Endodermal cell (in vitro differentiated cells): Measurements from ENCODE around the gene FASLG. TPM values are rescaled to one million over a fixed set of nuclear protein-coding genes. Genes with fewer than 3 reads are reported as not detected.
"Not testable (repeated sequence)": the region's sequence is repeated elsewhere in the genome, so short reads cannot be mapped to it uniquely, and the experiment has no call there.

ENCODE experiments used
- DNase-seq: peaks from one replicate; pipeline ENCODE4 v3.0.0-alpha.2; 2017
- H3K27ac ChIP-seq: 2 replicates; pipeline ENCODE4 v1.5.1; 2013; ENCODE audit warnings: mild to moderate bottlenecking, low read depth, low read length, moderate library complexity
- H3K27me3 ChIP-seq: 2 replicates; pipeline ENCODE4 v1.6.1; 2013; ENCODE audit warnings: mild to moderate bottlenecking, low read length, moderate library complexity; ENCODE audit not compliant: insufficient read depth, control insufficient read depth, poor library complexity, severe bottlenecking
- H3K36me3 ChIP-seq: 2 replicates; pipeline ENCODE4 v1.7.0; 2013; ENCODE audit warnings: mild to moderate bottlenecking, low read length, moderate library complexity; ENCODE audit not compliant: control insufficient read depth, insufficient read depth
- H3K4me1 ChIP-seq: one replicate; pipeline ENCODE4 v1.7.0; 2013; ENCODE audit warnings: low read length; ENCODE audit not compliant: control insufficient read depth, insufficient read depth
- H3K4me3 ChIP-seq: 2 replicates; pipeline ENCODE4 v1.5.1; 2013; ENCODE audit warnings: mild to moderate bottlenecking, low read length, moderate library complexity
- H3K9ac ChIP-seq: 2 replicates; pipeline ENCODE4 v1.6.1; 2013; ENCODE audit warnings: mild to moderate bottlenecking, low read length, moderate library complexity; ENCODE audit not compliant: poor library complexity, severe bottlenecking; ENCODE audit errors: extremely low read depth
- H3K9me3 ChIP-seq: 2 replicates; pipeline ENCODE4 v1.6.1; 2013; ENCODE audit warnings: mild to moderate bottlenecking, low read length, moderate library complexity; ENCODE audit not compliant: control insufficient read depth
- H3K27ac Mint-ChIP-seq: 2 replicates; pipeline ENCODE4 v1.8.0; 2020; ENCODE audit warnings: mixed read lengths
- H3K27me3 Mint-ChIP-seq: 2 replicates; pipeline ENCODE4 v1.8.0; 2021; ENCODE audit warnings: mild to moderate bottlenecking, mixed read lengths; ENCODE audit not compliant: insufficient read depth
- H3K36me3 Mint-ChIP-seq: 2 replicates; pipeline ENCODE4 v1.8.0; 2020; ENCODE audit warnings: low read depth, mixed read lengths
- H3K4me1 Mint-ChIP-seq: 2 replicates; pipeline ENCODE4 v1.8.0; 2020; ENCODE audit warnings: mixed read lengths
- H3K4me3 Mint-ChIP-seq: 2 replicates; pipeline ENCODE4 v1.8.0; 2020; ENCODE audit warnings: mild to moderate bottlenecking, moderate library complexity, mixed read lengths
- H3K9me3 Mint-ChIP-seq: 2 replicates; pipeline ENCODE4 v1.8.0; 2020; ENCODE audit warnings: mild to moderate bottlenecking, mixed read lengths
- whole genome bisulfite sequencing, 2 experiments: methylation state at CpG; one replicate each; pipeline versions ENCODE4 v1.1.5 to v1.1.7; 2013; ENCODE audit warnings: missing lambda C conversion rate in 2 of 2, mixed read lengths in 1 of 2; ENCODE audit not compliant: insufficient coverage in 1 of 2, insufficient read length in 1 of 2; 5-methylcytosine and 5-hydroxymethylcytosine counted together
- total RNA-seq, 2 donors: library from RNA; stranded (reverse); fragmentation: NEBNext Ultra II Directional in 1 of 2; extraction: Animal tissue kit (Norgen Biotek cat#: 25700) in 1 of 2; gene quantifications; 2 replicates in 1 of 2; 3 replicates in 1 of 2; pipeline ENCODE4 v1.2.1, GENCODE V29; 2021
- TF ChIP-seq, protein P1 (sequence below): fragments of 200-600 bp; sonication (generic); conservative IDR thresholded peaks from 2 replicates; pipeline ENCODE4 v1.5.0; 2021; ENCODE audit warnings: antibody characterized with exemption, mild to moderate bottlenecking

FASLG gene
- total RNA-seq, 2 donors from 2014 or later = not detected

DNA sequence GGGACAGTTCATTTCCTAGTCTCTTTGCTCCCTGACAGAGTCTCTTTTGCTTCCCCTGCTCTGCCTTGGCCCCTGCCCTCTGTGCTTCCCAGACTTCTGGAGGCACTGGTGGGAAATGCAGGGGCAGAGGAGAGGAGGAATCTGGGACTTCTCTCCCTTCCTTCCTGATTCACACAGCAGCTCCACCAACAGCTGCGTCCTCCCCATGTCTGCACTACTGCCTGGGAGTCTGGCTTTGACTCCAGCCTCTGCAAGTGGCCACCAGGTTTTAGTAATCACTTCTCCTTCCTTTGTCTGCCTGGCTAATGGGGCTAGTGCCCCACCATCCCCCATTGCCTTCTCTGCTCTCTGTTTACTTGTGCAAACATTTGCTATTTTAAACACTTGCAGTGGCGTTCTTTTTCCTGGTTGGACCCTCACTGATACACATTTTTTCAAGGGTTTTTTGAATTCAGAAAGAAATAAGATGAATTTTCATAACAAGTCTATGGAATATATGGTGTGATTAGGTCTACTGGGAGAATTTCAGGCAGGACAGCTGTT is 21.9 kb downstream of the FASLG start:
- Mint-ChIP-seq H3K4me3 (no peak overlapping the region), H3K4me1 (peaks cover 33% of the 10 kb centered on the region), H3K27me3 (no peaks in the 10 kb centered on the region), H3K27ac (peak overlapping the region; percentile 83), H3K9me3 (no peaks in the 10 kb centered on the region), H3K36me3 (no peaks in the 10 kb centered on the region)
- peak; percentile 59 for DNase-seq
- 82% methylated on average over 2 of the region's 2 CpGs; no CpG with 5 or more reads in 1 of the 2 experiments for WGBS, 2 experiments
- Histone ChIP-seq H3K27me3 (no peaks in the 10 kb centered on the region), H3K4me3 (no peak overlapping the region), H3K9me3 (no peaks in the 10 kb centered on the region), H3K36me3 (no peaks in the 10 kb centered on the region), H3K9ac (no peak overlapping the region), H3K4me1 (peaks cover 15% of the 10 kb centered on the region), H3K27ac (no peak overlapping the region)
- TF ChIP-seq, protein P1, sequence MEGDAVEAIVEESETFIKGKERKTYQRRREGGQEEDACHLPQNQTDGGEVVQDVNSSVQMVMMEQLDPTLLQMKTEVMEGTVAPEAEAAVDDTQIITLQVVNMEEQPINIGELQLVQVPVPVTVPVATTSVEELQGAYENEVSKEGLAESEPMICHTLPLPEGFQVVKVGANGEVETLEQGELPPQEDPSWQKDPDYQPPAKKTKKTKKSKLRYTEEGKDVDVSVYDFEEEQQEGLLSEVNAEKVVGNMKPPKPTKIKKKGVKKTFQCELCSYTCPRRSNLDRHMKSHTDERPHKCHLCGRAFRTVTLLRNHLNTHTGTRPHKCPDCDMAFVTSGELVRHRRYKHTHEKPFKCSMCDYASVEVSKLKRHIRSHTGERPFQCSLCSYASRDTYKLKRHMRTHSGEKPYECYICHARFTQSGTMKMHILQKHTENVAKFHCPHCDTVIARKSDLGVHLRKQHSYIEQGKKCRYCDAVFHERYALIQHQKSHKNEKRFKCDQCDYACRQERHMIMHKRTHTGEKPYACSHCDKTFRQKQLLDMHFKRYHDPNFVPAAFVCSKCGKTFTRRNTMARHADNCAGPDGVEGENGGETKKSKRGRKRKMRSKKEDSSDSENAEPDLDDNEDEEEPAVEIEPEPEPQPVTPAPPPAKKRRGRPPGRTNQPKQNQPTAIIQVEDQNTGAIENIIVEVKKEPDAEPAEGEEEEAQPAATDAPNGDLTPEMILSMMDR = peak; percentile 12

DNA sequence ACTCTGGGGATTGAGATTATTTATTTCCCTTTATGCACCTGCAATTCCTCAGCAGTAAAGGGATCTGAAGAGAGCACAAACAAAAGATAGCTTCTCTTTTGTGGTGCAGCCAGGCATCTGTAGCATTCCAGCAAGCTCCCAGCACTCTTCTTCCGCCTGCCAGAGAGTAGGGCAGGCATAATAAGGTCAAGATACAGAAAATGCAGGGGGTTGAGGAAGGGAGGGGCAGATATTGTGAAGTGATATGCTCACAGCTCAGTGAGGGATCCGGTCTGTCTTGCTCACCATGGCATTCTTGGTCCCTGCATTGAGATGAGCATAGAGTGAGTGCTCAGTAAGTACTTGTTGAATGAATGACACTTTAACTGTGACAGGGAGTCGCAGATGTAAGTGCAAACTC is 23.9 kb downstream of the FASLG start:
- TF ChIP-seq, protein P1 = no peak
- 69 to 86% methylated on average over 2 to 3 of the region's 3 CpGs for WGBS, 2 experiments
- H3K4me3 ChIP-seq = no peak overlapping the region
- H3K36me3 ChIP-seq = no peaks in the 10 kb centered on the region
- no peak overlapping the region for H3K27ac ChIP-seq
- Mint-ChIP-seq H3K4me3 (no peak overlapping the region), H3K36me3 (no peaks in the 10 kb centered on the region), H3K4me1 (peaks cover 28% of the 10 kb centered on the region), H3K9me3 (no peaks in the 10 kb centered on the region), H3K27ac (no peak overlapping the region), H3K27me3 (no peaks in the 10 kb centered on the region)
- peaks cover 15% of the 10 kb centered on the region for H3K4me1 ChIP-seq
- H3K9ac ChIP-seq = no peak overlapping the region
- no peaks in the 10 kb centered on the region for H3K9me3 ChIP-seq
- no peak for DNase-seq
- no peaks in the 10 kb centered on the region for H3K27me3 ChIP-seq

DNA sequence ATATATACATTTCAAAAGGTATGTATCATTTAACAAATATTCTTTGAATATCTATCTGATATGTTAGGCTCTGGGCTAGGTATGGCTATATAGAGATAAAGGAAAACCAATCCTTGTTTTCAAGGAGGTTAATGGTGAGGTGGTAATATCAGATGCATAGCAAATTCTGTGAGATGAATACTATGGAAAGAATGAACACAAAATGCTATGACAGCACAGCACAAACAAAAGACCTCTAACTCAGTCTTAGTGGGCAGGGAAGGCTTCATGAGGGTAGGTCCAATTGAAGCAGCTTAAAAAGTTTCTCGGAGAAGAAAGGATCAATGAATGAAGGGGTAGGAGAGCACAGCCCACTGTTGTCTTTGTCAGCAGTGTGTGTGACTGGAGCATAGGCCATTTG is 27.2 kb downstream of the FASLG start:
- WGBS, 2 experiments = 90 to 100% methylated on average over 1 of the region's 1 CpG
- Histone ChIP-seq H3K4me1 (peaks cover 2% of the 10 kb centered on the region), H3K9me3 (no peaks in the 10 kb centered on the region), H3K9ac (no peak overlapping the region), H3K27ac (no peak overlapping the region), H3K4me3 (no peak overlapping the region), H3K36me3 (no peaks in the 10 kb centered on the region), H3K27me3 (no peaks in the 10 kb centered on the region)
- Mint-ChIP-seq H3K4me3 (no peak overlapping the region), H3K4me1 (peaks cover 15% of the 10 kb centered on the region), H3K9me3 (no peaks in the 10 kb centered on the region), H3K27ac (no peak overlapping the region), H3K27me3 (no peaks in the 10 kb centered on the region), H3K36me3 (no peaks in the 10 kb centered on the region)
- TF ChIP-seq, protein P1 = no peak
- no peak for DNase-seq

GRCh38 chr1:172688428-172689085 is 29.7 kb downstream of the FASLG start:
- not testable (repeated sequence) for H3K4me1 ChIP-seq, H3K9ac ChIP-seq, H3K9me3 Mint-ChIP-seq, H3K27me3 ChIP-seq, H3K4me3 Mint-ChIP-seq, DNase-seq, H3K9me3 ChIP-seq, H3K36me3 Mint-ChIP-seq, H3K27ac Mint-ChIP-seq, H3K4me3 ChIP-seq, H3K27me3 Mint-ChIP-seq, H3K4me1 Mint-ChIP-seq, H3K36me3 ChIP-seq, H3K27ac ChIP-seq
- 97% methylated on average over 2 of the region's 2 CpGs; no CpG with 5 or more reads in 1 of the 2 experiments for WGBS, 2 experiments

DNA sequence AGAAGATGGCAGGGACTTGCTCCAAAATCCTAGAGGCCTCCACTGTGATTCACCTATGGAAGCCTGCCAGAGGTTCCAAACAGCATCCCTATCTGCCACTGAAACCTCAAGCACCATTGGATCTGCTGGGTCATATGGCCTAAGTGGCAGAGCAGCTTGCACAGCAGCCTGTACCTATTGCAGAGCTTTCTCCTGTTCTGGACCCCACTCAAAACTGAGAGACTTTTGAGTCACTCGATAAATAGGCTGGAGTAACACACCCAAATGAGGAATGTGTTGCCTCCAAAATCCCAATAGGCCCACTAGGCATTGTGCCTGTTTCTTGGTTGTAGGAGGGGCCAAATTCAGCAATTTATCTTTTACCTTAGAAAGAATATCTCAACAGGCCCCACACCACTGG is 32.0 kb downstream of the FASLG start:
- not testable (repeated sequence) for H3K36me3 Mint-ChIP-seq, H3K4me3 ChIP-seq, H3K4me1 Mint-ChIP-seq, H3K4me1 ChIP-seq, H3K9me3 ChIP-seq, H3K9ac ChIP-seq, DNase-seq, H3K27ac ChIP-seq, H3K9me3 Mint-ChIP-seq, H3K27me3 ChIP-seq, H3K27ac Mint-ChIP-seq, H3K36me3 ChIP-seq, H3K27me3 Mint-ChIP-seq, H3K4me3 Mint-ChIP-seq
- 87% methylated on average over 1 of the region's 1 CpG; no CpG with 5 or more reads in 1 of the 2 experiments for WGBS, 2 experiments
